Stimulated activated CD4-positive, alpha-beta T cell treated with anti-CD3 and anti-CD28 coated beads, Interleukin-4, amount 100 ng/mL, for 1 hour (primary cell): ENCODE data around the gene CYP3A5.
"Not testable (repeated sequence)": the region's sequence is repeated elsewhere in the genome, so short reads cannot be mapped to it uniquely, and the experiment has no call there.

ENCODE experiments used
- DNase-seq: peaks from one replicate; pipeline ENCODE4 v3.0.0-alpha.2; 2020

The CYP3A5 gene

DNA sequence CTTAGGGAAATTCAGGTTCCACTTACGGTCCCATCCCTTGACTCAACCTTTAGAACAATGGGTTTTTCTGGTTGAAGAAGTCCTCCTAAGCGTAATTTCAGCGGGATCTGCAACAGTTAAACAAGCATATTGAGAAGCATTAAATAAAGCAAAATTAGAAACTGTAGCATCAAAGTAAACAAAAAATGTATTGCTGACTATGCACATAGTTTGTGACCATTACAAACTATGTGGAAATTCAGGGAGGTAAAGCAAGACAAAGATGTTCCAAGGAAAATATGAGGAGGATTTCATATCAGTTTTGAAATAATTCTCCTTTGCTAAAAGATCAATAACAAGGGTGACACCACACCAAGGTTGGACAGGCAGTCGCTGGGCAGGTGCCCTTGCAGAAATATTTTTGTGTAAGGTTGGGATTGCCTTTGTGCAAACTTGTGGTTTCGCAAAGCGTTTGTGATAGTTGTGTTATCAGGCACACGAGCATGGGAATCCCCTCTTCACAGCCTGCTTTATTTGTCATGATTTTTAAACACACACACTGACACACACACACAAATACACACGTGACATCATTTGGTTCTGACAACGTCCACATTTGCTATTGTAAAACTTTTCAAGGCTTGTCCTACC lies 5.4 kb upstream of the CYP3A5 start:
- DNase-seq = no peak

DNA sequence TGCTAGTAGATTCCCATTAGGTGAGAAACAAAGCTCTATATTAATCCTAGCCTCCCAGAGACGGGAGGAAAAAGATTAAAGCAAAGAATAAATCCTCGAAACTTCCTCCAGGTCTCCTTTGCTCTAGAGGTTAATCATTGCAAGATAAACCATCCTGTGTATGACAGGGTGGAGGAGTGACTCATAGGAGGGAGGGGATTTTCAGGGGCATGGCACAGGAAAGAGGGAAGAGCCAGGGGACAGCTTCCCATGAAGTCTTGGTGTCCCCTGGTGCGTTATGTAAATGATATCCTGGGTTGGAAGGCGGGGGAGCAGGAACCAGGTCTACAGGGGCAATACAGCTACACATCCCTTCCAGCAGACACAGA lies 780 bp downstream of the CYP3A5 start:
- DNase-seq = no peak

DNA sequence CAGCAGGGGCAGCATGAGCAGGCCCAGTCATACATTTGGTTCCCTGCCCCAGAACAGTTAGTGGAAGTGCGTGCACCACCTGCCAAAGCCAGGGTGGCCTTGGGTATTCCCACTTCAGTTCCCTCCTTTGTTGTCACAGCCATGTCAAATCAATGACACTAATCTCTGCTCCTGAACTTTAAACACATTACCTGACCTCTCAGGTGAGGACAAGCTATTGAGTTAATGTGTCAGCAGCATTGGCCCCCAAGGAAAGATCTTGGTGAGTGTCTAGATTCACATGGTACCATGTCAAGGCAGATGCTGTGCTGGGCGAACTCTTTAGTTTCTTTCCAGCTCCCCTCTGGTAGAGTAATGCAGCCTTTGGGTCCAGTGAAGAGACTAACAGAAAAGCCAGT lies 2.1 kb downstream of the CYP3A5 start:
- DNase-seq = no peak

DNA sequence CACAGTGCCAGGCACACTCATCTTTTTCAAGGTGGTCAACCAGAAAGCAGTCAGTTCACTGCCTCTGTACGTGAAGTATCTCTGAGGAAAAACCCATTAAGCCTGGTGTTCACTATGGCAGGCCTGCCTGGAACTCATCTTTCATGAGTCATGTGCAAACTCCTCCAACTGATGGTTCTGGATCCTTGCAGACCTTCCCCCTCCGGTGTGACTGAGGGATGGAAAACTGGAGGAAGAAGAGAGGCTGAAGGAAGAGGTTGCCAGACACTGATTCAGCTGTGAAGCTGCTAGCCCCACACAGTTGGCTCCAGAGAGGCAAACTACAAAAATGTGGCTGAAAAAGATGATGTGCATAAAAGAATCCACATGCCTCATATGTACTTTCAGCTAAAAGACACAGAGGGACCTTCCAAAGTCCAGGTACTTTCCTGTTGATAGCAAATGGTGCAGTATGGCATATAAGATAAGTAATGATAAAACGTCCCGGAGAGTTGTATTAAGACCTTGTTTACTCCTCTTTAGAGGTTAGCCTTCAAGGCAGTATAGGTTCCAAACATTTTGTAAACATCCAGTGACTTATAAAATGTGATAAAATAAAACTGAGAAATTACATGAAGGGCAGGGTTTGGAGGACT lies 2.7 kb downstream of the CYP3A5 start:
- no peak for DNase-seq

DNA sequence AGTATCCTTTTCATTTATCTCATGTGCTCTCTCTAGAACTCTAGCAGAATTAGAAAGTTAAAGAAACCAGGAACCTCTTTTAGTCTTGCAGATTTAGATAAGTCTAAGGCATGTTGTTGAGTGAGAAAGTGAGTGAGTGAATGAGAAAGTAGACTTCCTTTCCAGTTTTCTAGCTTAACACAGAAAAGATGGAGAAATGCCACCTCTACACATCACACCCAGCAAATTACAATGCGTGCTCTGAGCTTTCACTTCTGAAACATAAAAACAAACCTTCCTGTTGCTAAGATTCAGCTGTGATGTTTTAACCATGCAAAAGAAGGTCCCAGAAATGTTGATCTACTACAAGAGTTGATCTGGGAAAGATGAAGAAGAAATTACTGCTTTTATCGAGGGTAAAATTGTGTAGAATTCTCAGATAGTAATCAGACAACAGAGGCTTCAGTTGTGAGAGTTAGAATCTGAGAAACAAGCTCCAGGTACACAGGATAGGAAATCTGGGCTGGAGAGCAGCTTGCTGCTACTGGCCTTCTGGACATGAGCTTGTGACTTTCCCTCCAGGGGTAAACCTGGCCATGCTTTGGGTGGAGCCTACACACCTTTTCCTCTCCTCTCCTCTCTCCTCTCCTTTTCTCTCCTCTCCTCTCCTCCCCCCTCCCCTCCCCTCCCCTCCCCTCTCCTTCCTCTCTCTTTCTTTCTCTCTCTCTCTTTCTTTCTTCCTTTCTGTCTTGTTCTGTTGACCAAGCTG lies 4.6 kb downstream of the CYP3A5 start:
- no peak for DNase-seq

DNA sequence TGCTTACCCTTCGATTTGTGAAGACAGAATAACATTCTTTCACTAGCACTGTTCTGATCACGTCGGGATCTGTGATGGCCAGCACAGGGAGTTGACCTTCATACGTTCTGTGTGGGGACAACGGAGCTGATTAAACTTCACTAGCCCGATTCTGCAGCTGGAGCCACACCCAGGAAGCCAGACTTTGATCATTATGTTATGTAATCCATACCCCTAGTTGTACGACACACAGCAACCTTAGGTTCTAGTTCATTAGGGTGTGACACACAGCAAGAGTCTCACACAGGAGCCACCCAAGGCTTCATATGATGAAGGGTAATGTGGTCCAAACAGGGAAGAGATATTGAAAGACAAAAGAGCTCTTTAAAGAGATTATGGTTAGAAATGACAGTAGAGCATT lies 7.2 kb downstream of the CYP3A5 start:
- no peak for DNase-seq

DNA sequence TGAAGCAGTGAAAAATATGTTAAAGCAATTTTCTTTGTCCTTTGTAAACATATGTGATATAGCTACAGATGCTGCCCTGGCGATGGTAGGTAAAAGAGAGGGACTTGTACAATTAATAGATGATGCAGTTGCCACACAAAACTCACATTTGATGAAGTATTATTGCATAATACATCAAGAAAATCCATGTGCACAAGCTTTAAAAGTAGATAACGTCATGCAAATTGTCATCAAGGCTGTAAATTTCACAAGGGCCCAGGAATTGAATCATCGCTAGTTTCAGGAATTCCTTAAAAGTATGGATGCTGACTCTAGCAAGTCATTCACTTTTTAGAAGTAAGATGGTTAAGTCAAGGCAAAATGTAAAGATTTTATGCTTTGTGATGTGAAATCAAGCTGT lies 10.0 kb downstream of the CYP3A5 start:
- no peak for DNase-seq

DNA sequence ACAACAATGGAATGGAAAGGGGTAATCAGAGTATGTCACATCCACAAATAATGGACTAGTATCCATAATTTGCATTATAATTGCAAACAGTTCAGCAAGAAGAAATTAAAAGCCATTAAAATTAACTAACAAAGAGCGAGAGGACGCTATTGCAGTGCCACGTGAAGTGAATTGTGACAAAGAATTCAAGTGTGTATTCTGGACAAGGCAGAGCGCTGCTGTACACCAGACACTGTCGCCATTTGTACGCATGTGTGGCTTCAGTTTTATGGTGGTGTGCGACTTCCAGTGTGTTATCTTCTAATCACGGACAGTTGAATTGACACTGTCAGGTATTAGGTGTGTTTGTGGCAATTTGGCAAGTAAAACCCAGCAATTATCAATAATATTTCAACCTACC lies 11.3 kb downstream of the CYP3A5 start:
- no peak for DNase-seq

DNA sequence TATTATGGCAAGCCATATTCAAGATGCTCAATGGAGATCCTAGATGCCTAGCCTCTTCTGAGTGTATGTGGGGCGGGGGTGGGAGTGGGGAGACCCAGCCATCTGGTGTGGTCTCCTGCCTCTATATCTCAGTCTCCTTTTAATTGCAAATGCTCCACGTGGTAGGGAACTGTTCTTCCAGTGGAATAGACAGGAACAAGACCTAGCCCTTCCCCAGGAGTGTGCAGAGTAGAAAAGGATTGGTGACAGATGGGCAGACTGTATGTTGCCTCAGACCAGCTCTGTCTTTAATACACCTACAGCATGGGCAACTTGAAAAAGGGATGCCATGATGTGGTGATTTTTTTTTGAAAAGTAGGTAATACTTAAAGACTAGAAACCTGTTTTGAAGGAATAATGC lies 12.6 kb downstream of the CYP3A5 start:
- DNase-seq = no peak

DNA sequence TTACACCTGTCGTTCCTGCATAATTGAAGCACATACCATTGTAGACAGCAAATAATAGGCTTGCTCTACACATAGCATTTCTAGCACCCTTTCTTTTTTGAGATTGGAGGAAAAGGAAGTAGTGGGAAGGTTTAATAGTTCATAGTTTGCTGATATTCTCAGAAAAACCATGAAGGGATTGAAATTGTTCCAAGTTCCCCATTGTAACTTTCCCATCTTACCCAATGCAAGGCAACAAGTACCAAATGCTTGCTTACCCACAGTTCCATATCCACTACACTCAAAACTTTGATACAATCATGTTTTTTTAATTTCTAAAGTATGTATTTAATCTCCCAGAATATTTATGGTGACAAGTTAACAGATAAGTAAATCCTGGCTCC lies 13.8 kb downstream of the CYP3A5 start:
- no peak for DNase-seq

DNA sequence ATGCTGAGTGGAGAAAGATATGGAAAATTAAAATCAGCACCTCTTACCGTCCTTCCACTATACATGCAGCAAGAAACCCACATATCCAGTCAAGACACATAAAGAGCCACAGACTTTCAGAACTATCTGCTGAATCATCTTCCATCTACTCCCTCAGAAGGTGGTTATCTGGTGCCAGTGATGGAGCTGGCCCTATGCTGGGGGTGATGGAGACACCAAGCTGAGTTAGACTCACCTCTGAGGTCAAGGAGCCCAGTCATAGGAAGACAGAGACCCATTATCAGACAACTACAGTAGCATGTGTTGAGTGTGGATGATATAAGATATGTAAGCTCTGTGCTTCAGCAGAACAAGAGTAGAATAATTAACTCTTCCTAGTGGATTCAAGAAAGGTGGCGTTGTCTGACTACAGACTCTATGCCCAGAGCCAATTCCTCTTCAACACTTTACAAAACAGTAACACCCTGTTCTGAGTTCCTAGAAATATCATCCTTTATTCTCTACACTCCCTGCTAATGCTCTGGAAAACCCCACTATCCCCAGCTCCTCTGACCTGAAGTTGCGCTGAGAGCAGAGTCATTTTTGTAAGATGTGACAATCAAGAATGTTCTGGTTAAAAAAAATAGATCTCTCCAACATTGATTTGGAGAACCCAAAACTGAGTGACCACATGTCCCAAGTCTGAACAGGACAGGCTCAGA lies 14.3 kb downstream of the CYP3A5 start:
- DNase-seq = no peak

DNA sequence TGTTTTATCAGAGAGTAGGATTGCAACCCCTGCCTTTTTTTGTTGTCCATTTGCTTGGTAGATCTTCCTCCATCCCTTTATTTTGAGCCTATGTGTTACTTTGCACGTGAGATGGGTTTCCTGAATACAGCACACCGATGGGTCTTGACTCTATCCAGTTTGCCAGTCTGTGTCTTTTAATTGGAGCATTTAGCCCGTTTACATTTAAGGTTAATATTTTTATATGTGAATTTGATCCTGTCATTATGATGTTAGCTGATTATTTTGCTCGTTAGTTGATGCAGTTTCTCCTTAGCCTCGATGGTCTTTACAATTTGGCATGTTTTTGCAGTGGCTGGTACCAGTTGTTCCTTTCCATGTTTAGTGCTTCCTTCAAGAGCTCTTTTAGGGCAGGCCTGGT lies 21.9 kb downstream of the CYP3A5 start:
- not testable (repeated sequence) for DNase-seq

DNA sequence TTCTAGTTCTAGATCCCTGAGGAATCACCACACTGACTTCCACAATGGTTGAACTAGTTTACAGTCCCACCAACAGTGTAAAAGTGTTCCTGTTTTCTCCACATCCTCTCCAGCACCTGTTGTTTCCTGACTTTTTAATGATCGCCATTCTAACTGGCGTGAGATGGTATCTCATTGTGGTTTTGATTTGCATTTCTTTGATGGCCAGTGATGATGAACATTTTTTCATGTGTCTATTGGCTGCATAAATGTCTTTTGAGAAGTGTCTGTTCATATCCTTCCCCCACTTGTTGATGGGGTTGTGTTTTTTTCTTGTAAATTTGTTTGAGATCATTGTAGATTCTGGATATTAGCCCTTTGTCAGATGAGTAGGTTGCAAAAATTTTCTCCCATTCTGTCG lies 25.2 kb downstream of the CYP3A5 start:
- not testable (repeated sequence) for DNase-seq

DNA sequence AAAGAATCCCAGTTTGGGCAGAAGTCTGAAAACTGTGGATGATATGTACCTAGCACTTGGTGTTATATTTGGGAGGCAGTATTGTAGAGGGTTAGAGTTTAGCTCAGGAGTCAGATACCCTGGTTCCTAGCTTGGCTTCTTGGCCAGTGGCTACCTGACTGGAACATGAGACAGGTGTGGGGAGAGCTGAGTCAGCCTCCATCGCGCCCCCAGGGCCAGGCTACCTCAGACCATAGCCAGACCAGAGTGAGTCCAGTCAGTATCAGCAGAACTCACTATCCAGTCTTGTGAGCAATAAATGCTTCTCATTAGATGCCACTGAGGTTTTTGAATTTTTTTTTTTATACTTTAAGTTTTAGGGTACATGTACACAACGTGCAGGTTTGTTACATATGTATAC lies 26.0 kb downstream of the CYP3A5 start:
- DNase-seq = no peak

DNA sequence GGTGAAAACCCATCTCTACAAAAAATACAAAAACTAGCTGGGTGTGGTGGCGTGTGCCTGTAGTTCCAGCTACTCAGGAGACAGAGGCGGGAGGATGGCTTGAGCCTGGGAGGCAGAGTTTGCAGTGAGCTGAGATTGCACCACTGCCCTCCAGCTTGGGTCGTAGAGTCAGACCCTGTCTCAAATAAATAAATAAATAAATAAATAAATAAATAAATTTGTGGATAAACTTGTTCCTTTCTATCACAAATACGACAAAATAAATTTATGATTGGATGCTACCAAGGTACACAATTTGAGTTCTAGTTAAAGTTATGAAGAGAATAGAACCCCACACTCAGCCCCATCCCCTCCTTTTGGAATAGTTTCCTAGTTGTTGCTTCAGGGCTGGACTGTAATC lies 26.5 kb downstream of the CYP3A5 start:
- not testable (repeated sequence) for DNase-seq

DNA sequence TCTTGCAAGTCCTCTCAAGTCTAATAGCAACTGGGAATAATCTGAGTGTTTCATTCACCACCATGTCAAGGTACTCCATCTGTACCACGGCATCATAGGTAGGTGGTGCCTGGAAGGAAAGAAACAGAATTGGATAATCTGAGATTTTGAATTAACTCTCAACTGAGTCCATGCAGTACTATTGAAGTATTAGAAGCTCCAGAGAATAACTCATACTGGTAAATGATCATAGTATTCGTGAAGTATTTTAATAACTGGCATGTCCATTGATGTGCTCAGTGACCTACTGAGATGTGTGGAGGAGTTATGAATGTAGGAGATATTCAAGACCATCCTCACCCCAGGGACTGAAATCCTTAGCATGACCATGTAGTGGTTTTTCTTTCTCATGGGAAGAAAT lies 27.1 kb downstream of the CYP3A5 start:
- DNase-seq = no peak

DNA sequence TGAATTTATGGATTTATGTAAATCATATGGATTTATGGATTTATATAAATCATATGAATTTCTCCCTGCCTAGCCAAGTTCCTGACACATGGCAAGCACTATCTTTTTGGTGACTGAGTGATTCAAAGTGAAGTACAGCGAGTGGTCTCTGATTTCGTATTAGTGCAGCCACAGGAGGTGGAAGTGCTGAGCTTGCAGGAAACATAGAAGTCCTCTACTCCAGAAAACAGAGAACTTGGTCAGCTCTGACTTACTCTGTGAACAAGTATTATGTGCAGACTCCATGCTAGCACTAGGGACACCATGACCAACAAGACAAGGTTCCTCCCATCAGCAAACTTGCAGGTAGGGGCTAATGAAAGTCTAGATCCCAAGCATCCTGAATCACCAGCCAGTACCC lies 28.5 kb downstream of the CYP3A5 start:
- no peak for DNase-seq

DNA sequence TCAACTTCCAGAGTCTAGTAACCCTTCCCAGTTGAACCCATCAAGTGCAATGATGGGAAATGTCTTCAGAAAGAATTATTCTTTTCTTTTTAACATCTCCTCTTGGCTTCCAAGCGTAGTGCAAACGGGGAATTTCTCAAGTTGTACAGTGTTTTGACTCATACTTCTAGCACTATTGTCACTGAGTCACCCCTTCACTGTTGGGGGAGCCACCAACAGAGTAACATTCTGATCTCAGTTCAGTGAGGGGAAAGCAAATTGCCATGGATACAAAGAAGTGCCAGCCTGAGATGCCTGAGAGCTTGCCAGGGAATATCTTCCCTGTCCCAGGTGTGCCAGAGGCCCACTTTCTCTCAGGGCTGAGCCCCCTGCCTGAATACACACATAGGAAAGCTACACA lies 31.0 kb downstream of the CYP3A5 start:
- no peak for DNase-seq

DNA sequence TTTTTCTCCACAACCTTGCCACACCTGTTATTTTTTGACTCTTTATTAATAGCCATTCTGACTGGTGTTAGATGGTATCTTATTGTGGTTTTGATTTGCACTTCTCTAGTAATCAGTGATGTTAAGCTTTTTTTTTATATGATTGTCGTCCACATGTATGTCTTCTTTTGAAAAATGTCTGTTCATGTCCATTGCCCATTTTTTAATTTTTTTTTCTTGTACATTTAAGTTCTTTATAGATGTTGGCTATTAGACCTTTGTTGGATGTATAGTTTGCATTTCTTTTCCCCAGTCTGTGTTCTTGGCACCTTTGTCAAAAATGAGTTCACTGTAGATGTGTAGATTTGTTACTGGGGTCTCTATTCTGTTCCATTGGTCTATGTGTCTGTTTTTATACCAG lies 34.2 kb downstream of the CYP3A5 start:
- DNase-seq = no peak

DNA sequence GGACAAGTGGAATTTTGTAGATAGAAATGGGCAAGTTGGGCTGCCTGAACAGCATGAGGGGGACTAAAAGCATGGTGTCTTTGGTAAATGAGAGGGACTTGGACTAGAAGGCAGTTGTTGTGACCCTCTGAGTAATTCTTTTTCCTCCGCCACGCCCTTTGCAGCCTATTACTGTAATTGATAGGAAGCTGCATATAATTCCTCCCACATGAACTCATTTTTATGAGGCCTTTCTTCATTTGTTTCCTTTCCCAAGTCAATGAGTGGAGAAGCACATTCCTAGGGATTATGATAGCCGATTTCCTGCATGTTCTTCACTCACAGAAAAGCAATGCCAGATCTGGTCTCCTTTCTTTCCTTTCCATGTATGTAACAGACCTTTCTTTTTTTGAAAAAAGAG lies 35.4 kb downstream of the CYP3A5 start:
- DNase-seq = no peak

DNA sequence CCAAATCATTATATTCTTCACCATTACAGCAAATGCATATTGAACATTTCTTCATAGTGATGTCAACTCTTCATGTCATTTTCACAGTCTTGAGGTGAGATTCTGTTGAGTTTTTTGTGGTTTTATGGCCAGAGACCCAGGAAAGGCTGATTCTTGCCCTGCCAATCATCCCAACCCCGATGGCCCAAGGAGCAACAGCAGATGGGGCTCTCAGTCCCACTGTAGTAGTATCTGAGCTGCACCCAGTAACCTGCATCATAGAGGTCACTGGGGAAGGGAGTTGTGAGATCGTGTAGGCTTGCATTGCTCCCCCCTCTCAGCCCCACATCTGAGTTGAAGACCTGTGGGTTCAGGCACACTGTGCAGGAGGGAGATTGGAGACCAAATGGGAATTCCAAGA lies 36.3 kb downstream of the CYP3A5 start:
- DNase-seq = no peak

DNA sequence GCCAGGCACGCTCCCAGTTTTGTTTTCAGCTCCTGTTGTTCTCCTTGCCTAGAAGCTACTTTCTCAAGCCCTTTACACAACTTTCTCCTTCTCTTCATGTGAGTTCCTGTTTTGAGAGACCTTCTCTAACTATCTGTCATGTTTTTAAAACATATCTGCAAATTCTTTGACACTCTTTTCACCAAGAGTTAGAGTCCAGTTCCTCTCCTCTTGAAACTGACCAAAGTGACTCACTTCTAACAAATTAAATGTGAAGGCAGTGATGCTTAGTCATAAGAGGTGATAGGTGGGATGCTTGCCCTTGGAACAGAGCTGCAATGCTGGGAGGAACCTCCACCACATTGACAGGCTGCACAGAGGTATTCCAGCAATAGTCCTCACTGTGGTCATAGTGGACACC lies 37.8 kb downstream of the CYP3A5 start:
- DNase-seq = no peak

DNA sequence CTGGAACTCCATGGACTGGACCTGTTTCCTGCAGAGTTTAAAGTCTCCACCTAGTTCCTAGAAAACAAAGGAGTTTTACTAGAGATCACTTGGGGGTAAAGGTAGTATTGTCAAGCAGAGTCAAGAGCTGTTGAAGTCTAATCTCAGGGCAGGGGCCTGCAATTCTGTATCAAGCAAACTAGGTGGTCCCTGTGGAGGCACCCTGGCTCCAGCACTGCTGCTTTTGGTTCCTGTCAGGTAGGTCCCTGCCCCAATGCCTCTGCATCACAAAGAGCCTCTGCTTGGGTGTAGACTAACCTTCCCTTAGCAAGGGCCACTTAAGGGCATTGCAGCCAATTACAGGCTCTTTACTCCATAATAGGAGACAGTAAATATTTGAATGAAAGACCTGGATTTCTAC lies 40.5 kb downstream of the CYP3A5 start:
- no peak for DNase-seq

DNA sequence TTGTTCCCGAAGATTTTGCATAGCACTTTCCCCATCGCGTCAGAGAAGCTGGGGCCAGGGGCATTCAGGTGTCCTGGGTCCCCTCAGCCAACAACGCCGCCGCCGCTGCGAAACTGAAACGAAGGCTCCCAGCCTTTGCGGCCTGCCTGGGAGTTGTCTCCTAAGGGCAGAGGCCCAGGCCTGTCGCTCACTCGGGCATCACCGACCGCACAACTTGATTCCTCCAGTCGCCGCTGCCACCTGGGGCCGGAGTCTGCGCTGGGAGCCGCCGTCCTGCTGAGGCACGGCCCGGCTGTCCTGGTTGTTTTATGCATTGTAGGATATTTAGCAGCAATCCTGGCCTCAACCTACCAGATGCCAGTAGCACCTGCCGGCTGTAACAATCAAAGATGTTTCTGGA lies 41.1 kb downstream of the CYP3A5 start:
- no peak for DNase-seq
